Ramos (cell line): ENCODE results near the gene RBMS3.
"Not testable (repeated sequence)": the region's sequence is repeated elsewhere in the genome, so short reads cannot be mapped to it uniquely, and the experiment has no call there.

ENCODE experiments used
- in situ Hi-C: fragments of 300-500 bp; cut with MboI; formaldehyde crosslinking; loops from one replicate; pipeline ENCODE4 v1.14.3; 2022; ENCODE audit warnings: low sequenced_read_pairs; ENCODE audit not compliant: unreplicated experiment

The RBMS3 gene

DNA sequence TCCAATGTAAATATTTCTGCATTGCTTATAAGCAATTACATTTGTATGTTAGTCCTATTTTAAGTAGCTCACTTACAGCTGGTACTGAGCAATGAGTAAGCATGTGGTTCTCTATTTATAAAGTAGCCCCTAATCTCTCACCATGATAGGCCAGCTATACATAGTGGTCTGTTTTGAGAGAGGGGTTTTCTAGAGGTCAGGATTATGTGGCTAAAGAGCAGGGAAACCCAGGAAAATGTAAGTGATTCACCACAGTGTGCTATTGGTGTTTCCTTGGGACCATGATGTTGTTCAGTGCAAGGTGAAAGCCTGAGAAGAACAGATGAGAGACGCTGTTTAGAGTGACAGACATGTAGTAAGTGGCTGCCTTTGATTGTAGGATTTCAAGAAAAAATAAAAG lies 26.4 kb downstream of the RBMS3 start:
- in situ Hi-C loops: no loop called here

- in situ Hi-C loops: no loop called here
These were observed 30.0 kb downstream of the RBMS3 start for GRCh38 chr3:29310865-29311264.

- in situ Hi-C loops: no loop called here
These were observed 30.9 kb downstream of the RBMS3 start for GRCh38 chr3:29311795-29312194.

DNA sequence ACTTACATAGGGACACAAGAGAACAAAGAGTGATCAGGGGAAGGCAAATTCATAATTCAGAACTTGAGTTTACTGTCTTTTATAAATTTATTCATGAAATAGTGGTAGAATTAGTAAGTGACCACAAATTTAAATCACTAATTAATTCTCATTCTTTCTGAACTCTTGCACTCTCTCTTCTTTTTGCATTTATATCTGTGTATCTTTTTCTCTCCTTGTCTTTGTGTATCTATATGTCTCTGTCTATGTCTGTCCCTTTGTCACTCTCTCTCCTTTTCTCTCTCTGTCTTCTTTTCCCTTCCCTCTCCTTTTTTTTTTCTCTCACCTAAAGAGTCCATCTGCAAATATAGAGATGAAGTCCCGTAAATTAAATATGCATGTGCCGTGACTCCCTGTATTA lies 31.5 kb downstream of the RBMS3 start:
- in situ Hi-C loops: no loop called here

DNA sequence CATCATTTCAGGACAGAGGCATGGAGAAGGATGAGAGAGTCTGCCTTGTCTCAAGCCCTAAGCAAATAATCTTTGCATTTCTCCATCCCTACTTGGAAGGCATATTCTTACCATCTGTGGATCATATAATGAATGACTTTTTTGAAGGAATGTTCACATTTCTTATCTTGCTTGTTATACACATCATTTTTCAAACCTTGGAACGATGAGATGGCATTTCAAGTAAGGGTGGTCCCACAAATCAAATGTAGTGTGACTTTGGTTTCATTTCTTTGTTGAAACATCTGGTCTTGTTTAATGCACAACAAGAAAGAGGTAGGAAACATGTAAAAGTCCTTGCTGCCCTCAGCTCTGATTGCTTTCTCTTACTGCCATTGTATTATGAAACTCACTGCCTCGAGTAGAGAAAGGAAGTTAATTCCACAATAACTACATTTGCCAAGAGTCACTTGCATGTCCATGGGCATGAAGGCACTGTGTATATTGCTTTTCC lies 32.1 kb downstream of the RBMS3 start:
- in situ Hi-C loops: no loop called here

GRCh38 chr3:29313981-29314726 lies 33.3 kb downstream of the RBMS3 start:
- in situ Hi-C loops: no loop called here

DNA sequence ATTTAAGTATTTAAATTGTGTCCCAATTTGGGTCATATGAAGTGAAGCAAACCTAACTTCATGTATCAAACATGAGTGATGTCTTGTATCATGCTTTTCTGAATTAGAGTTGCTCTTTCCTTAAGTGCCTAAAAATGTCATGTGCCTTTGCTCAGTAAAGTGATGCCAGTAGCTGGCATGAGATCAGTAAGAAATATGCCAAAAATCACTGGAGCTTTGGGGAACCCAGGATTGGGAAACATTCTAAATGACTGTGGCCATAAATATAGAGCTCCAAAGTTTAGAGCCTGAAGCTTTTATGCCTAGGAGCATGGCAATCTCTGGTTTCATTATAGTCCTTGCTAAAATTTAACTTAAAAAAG lies 33.8 kb downstream of the RBMS3 start:
- in situ Hi-C loops: no loop called here

DNA sequence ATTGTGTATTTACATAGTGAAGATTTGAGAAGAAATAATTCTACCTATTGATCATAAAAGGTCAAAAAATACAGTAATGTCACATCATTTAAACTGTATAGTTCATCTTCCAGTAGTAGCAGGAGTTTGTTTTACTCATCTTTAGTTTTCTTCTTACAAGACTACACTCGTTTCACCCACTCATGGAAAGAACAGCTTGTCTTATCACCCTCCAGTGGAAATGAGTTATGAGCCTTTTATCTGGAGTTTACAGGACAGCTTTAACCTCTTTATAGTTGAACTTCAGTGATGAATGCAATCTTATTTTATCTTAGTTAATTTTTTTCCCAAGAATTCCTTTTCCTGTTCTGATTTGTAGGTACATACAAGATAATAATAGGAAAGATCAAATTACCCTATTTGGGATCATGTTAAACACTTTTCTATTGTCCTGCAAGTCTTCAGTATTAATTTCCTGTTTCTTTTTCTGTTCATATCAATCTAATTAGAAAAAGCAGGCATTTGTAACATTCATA lies 36.8 kb downstream of the RBMS3 start:
- in situ Hi-C loops: no loop called here

GRCh38 chr3:29318251-29318650 lies 37.4 kb downstream of the RBMS3 start:
- in situ Hi-C loops: no loop called here

- in situ Hi-C loops: no loop called here
These were observed 38.4 kb downstream of the RBMS3 start for GRCh38 chr3:29319262-29319661.

DNA sequence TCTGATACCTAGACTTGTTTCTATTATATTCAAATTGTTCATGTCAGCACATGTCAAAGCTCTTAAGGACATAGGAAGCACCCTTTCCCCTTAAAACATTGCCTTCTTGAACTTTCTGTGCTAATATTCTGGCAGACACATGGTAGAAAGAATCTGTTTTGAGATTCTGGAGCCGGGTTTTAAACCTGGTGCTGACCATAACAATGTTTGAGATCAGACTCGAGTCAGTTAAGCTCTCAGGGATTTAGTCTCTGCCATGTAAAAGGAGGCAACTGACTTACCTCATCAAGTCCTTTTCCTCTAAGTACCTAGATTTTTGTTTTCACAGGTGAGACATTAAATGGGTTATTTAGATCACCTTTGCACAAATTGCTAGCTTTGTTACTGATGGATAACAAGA lies 38.9 kb downstream of the RBMS3 start:
- in situ Hi-C loops: no loop called here

- in situ Hi-C loops: no loop called here
These were observed 41.7 kb downstream of the RBMS3 start for GRCh38 chr3:29322586-29322985.

DNA sequence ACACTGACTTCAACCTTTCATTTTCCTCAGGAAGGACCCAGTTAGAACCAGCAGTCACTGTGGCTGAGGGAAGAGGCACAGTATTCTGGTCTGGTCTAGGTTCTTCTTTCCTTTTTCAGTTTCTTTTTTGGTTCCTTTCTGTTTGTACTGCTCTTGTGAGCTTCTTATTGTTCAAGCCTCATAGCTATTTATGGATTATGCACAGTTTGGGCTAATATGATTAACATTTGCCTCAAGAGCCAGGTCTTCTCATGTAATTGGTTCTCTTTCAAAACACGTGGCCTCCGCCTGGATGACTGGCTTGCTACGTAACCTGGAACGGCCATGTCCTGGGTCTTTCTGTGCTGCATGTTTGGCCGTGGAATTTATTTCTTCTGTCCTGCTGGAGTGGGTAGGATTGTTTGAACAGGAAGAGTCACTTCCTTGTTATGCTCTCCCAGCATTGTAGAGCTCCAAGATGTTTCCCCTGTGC lies 43.3 kb downstream of the RBMS3 start:
- in situ Hi-C loops: no loop called here

GRCh38 chr3:29326540-29326939 lies 45.7 kb downstream of the RBMS3 start:
- in situ Hi-C loops: not testable (repeated sequence)

GRCh38 chr3:29329986-29330890 lies 49.4 kb downstream of the RBMS3 start:
- in situ Hi-C loops: no loop called here

DNA sequence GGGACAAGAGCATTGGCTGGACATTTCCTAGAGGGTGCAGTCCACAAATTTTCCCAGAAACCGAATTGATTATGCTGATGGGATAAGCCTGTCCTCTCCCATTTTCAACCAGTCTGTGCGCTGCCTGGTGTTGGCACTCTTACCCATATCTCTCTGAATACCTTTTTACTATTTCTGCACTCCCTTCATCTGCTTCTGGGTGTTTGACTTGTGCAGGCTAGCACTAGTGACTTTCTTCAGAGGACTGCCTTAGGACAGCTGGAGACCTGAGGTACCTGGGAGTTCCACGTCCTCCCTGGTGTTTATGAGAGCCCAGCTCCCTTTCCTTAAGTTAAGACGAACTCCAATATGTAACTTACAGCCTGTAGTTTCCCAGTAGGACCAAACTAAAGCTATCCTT lies 50.2 kb downstream of the RBMS3 start:
- in situ Hi-C loops: no loop called here

DNA sequence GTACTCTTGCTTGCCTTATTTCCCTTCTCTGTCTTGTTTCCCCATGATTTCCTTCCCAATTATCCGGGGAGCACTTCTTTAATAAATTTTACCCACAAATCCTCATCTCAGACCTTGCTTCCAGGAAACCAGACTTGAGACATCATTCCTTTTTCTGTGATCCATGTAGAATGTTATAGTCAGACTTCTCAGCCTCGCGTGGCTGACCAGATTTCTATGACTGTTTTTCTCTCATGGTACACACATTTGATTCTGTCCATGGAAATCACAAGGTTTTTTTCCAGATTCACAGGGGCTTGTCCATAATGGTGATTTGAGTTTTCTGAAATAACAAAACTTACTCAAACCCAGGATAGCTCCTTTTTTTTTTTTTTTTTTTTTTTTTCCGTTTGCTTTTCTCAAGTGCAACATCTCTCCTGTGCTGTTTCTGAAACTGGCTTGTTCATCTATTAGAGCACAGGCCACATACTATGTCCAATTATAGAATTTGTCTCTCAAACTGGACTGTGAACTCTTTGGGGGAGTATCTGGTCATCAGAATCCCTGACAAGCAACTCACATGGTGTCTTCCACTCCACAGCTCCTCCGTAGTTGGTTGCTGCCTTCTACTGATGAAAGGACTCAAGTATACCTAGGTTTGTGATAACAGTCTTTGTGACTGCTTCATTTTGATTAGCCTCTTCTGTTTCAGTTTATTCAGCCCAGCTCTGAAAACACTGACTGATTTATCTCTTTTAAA lies 50.8 kb downstream of the RBMS3 start:
- in situ Hi-C loops: no loop called here

GRCh38 chr3:29332195-29332637 lies 51.3 kb downstream of the RBMS3 start:
- in situ Hi-C loops: no loop called here

DNA sequence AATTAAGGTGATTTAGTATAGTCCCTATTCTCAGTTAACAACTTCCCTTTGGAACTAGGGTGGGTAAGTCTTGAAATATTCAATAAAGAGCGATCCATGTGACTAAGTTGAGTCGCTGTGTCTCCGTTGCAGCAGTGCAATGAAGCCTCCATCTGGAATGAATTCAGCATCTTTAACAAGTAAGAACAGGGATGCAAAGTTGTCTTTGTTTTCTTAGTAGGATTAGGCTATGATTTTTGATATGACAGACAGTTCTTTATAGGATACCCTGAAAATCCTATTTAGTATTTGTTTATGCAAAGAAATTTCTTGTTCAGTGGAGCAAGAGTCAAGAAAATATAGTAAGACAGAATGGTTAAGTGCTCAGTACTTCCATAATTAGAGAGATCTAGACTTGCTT lies 52.7 kb downstream of the RBMS3 start:
- in situ Hi-C loops: no loop called here

DNA sequence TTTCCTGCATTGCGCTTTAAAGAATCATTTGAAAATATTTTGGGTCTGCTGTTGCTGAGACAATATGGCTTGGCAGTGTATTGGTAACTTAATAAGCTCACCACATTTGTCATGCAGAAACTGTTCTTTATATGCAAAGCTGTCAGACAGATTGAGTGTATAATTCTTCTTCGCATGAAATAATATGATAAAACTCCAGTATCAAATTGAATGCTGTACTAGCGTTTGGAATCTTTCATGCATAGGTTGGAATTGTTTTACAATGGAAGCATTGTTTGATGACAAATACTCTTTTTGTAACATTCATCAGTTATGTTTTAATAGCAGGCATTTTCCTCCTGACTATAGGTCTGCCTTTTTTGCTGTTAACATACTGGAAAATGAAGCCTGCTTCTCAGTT lies 53.8 kb downstream of the RBMS3 start:
- in situ Hi-C loops: no loop called here
